Stomach (tissue), 9 donors: ENCODE results near the gene DQX1. TPM values are rescaled to one million over a fixed set of nuclear protein-coding genes. Genes with fewer than 3 reads are reported as not detected.
A peak's percentile ranks its signal among the peaks of the same experiment; 100 is the strongest.

ENCODE experiments used
- DNase-seq, 2 donors: peaks; one replicate each; pipeline versions ENCODE4 v3.0.0 to v3.0.0-alpha.2; 2013 to 2019
- H3K27ac ChIP-seq, 5 donors: fragments of 200-600 bp in 4 of 5; sonication (generic) in 4 of 5; one replicate each; pipeline ENCODE4 v1.5.1; 2013 to 2019; ENCODE audit warnings: mild to moderate bottlenecking in 1 of 5, moderate library complexity in 1 of 5
- H3K27me3 ChIP-seq, 3 donors: fragments of 200-600 bp; sonication (generic); one replicate each; pipeline ENCODE4 v1.5.1; 2017 to 2019; ENCODE audit warnings: mixed run types in 1 of 3
- H3K36me3 ChIP-seq, 4 donors: fragments of 200-600 bp; sonication (generic); 1 replicate in 3 of 4; 2 replicates in 1 of 4; pipeline ENCODE4 v1.5.1; 2016 to 2019
- H3K4me1 ChIP-seq, 4 donors: fragments of 200-600 bp; sonication (generic); one replicate each; pipeline ENCODE4 v1.5.1; 2016 to 2019
- H3K4me3 ChIP-seq, 4 donors: fragments of 200-600 bp; sonication (generic) in 3 of 4; one replicate each; pipeline ENCODE4 v1.5.1; 2016 to 2019; ENCODE audit warnings: mild to moderate bottlenecking in 1 of 4
- H3K9me3 ChIP-seq, 4 donors: fragments of 200-600 bp; sonication (generic); one replicate each; pipeline ENCODE4 v1.5.1; 2016 to 2019
- CTCF ChIP-seq, 7 experiments: fragments of 450-650 bp in 4 of 7; fragments of 200-600 bp in 3 of 7; sonication (generic) in 3 of 7; IDR thresholded peaks; one replicate each; pipeline ENCODE4 v1.5.1; 2016 to 2019; ENCODE audit warnings: antibody characterized with exemption in 7 of 7, control low read depth in 2 of 7, mild to moderate bottlenecking in 1 of 7
- EP300 ChIP-seq: sonication (generic); formaldehyde crosslinking; IDR thresholded peaks from one replicate; pipeline ENCODE4 v1.6.1; 2017; ENCODE audit warnings: antibody characterized with exemption
- POLR2A ChIP-seq, 4 donors: fragments of 450-650 bp; IDR thresholded peaks; one replicate each; pipeline ENCODE4 v1.6.1; 2016; ENCODE audit warnings: antibody characterized with exemption in 4 of 4, control low read depth in 2 of 4, mild to moderate bottlenecking in 1 of 4, moderate library complexity in 1 of 4
- POLR2AphosphoS5 ChIP-seq, 3 donors: sonication (generic); formaldehyde crosslinking; IDR thresholded peaks; one replicate each; pipeline ENCODE4 v1.6.1; 2016; ENCODE audit warnings: antibody characterized with exemption in 3 of 3
- WGBS, 5 donors: extraction: QIAGEN DNeasy Blood & Tissue Kit in 3 of 5; methylation state at CpG; one replicate each; pipeline versions ENCODE4 v1.1.5 to v1.1.7; 2013 to 2018; 5-methylcytosine and 5-hydroxymethylcytosine counted together
- intact Hi-C: fragments of 100-400 bp; cut with DNase I; formaldehyde crosslinking; loops from one replicate; pipeline ENCODE4 v1.15.1; 2023; ENCODE audit warnings: low total_unique reads
- polyA plus RNA-seq, 3 donors: library from polyadenylated mRNA; stranded (reverse); fragments of 200-250 nt; gene quantifications; one replicate each; pipeline ENCODE4 v1.2.3, GENCODE V29; 2013
- total RNA-seq, 5 donors: library from RNA; depleted of rRNA; stranded (reverse); fragments of >200 nt; gene quantifications; one replicate each; pipeline versions ENCODE4 v1.1.0 to v1.2.3, GENCODE V29; 2014 to 2016
- donor health status: healthy with polysubstance abuse.
- donor health status: Bipolar disorder and iron deficiency.
- donor health status: healthy.

DQX1 gene
- total and polyA plus RNA-seq, 8 donors = 2.1 to 42.6 (median 10.3) TPM

DNA sequence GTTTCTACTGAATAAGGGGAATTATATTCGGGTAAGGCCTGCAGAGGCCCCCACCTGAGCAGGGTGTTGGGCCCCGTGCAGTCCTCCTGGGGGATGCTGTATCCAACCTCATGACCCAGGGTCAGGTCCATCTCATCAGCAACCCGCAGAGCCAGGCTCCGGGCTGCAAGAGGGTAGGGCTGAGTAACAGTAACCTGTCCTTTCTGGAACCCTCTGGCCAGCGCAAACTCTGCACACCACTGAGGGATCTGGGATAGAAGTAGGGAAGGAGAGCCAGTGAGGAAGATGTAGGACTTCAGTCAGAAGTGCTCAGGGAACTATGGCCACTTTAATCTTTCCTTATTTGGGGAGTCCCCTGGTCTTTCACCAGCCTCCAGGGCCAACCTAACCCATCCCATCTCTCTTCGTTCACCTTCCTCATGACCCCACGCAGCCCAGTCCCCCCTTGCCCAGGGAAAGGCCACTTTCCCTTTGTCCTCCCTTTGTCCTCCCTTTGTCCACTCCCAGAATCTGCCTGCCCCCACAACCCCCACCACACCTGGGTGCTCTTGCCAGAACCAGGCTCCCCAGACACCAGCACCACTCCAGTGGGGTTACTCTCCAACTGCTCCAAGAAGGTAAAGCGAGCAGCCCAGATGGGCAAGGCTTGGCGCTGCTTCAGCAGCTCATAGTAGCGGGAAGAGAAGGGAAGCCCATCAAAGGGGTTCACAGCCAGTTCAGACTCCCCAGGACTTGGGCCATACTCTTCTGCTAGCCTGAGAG, 895 bp downstream of the DQX1 start:
- 89 to 94% (median 93%) methylated on average over 10 of the region's 10 CpGs for WGBS, 5 donors
- no peak for DNase-seq
- intact Hi-C loops = no loop called here
- H3K27ac ChIP-seq = no peak overlapping the region
- no peak for TF ChIP-seq CTCF (IDR thresholded peaks at IDR 0.05)
- no peak for TF ChIP-seq POLR2A (IDR thresholded peaks at IDR 0.05)
- no peak for TF ChIP-seq POLR2AphosphoS5 (IDR thresholded peaks at IDR 0.05)
- TF ChIP-seq EP300 = no peak
- peaks cover 23 to 31% (median 29%) of the 10 kb centered on the region in 4 donors for H3K36me3 ChIP-seq
- no peaks in the 10 kb centered on the region for H3K9me3 ChIP-seq
- H3K4me1 ChIP-seq = peaks cover 15 to 31% (median 18%) of the 10 kb centered on the region in 4 donors
- peaks cover 0 to 9% (median 0%) of the 10 kb centered on the region in 3 donors for H3K27me3 ChIP-seq
- H3K4me3 ChIP-seq = no peak overlapping the region

- H3K36me3 ChIP-seq = peaks cover 23 to 31% (median 29%) of the 10 kb centered on the region in 4 donors
- no peak overlapping the region for H3K27ac ChIP-seq
- no peaks in the 10 kb centered on the region for H3K9me3 ChIP-seq
- WGBS, 5 donors = 83 to 89% (median 88%) methylated on average over 8 to 9 of the region's 9 CpGs
- H3K4me3 ChIP-seq = no peak overlapping the region
- TF ChIP-seq POLR2AphosphoS5 (IDR thresholded peaks at IDR 0.05) (no peak), CTCF (IDR thresholded peaks at IDR 0.05) (no peak), POLR2A (IDR thresholded peaks at IDR 0.05) (no peak), EP300 (no peak)
- H3K4me1 ChIP-seq = peaks cover 14 to 29% (median 18%) of the 10 kb centered on the region in 4 donors
- intact Hi-C loops = no loop called here
- H3K27me3 ChIP-seq = peaks cover 0 to 20% (median 10%) of the 10 kb centered on the region in 3 donors
- no peak for DNase-seq
Measured at GRCh38 chr2:74524005-74524404, 2.0 kb downstream of the DQX1 start.

DNA sequence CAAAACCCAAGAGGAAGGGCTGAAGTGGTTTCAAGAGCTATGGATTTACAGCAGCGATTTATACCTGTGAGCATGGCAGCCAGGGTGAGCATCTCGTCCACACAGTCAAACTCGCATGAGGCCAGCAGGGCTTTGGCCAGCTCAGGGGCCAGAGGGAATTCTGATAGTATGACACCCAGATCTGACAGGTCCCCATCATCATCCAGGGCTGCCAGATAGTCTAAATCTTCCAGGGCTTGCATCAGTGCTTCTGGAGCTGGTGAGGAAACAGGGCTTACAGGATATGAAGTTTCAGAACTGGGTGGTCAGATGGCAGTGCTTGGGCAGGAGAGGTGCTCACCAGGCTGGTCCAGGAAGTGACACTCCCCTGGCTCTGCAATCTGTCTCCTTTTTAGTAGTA, 3.5 kb downstream of the DQX1 start:
- intact Hi-C loops = no loop called here
- WGBS, 5 donors = 72 to 89% (median 82%) methylated on average over 2 to 3 of the region's 3 CpGs
- H3K4me1 ChIP-seq = peaks cover 0 to 14% (median 3%) of the 10 kb centered on the region in 4 donors
- TF ChIP-seq POLR2A (IDR thresholded peaks at IDR 0.05) = no peak
- no peak for TF ChIP-seq EP300
- no peak for TF ChIP-seq POLR2AphosphoS5 (IDR thresholded peaks at IDR 0.05)
- TF ChIP-seq CTCF (IDR thresholded peaks at IDR 0.05) = no peak
- peaks cover 16 to 24% (median 20%) of the 10 kb centered on the region in 4 donors for H3K36me3 ChIP-seq
- H3K27me3 ChIP-seq = peaks cover 0 to 35% (median 25%) of the 10 kb centered on the region in 3 donors
- DNase-seq = no peak
- H3K4me3 ChIP-seq = no peak overlapping the region
- H3K9me3 ChIP-seq = no peaks in the 10 kb centered on the region
- no peak overlapping the region for H3K27ac ChIP-seq

- Histone ChIP-seq H3K27ac (no peak overlapping the region), H3K9me3 (no peaks in the 10 kb centered on the region), H3K4me1 (peaks cover 32 to 39% (median 35%) of the 10 kb centered on the region in 4 donors), H3K4me3 (peak overlapping the region in 3 of 4 donors; percentile 34 to 55 (median 39)), H3K27me3 (peaks cover 38 to 93% (median 84%) of the 10 kb centered on the region in 3 donors), H3K36me3 (no peaks in the 10 kb centered on the region)
- 70 to 74% (median 73%) methylated on average over 13 of the region's 13 CpGs for WGBS, 5 donors
- DNase-seq = no peak
- intact Hi-C loops = no loop called here
- TF ChIP-seq POLR2AphosphoS5 (IDR thresholded peaks at IDR 0.05) (no peak), EP300 (no peak), POLR2A (IDR thresholded peaks at IDR 0.05) (no peak), CTCF (IDR thresholded peaks at IDR 0.05) (no peak)
Measured at GRCh38 chr2:74516650-74517049, 9.4 kb downstream of the DQX1 start.
